ENCODE measurements around the gene IP6K2. TPM values are rescaled to one million over a fixed set of nuclear protein-coding genes. Genes with fewer than 3 reads are reported as not detected.

Gene IP6K2
- total and polyA plus RNA-seq, 2 of the 8 experiments (the other 6 are each of a cell fraction or from before 2014, with no cell fraction given) = 95.8 to 144 TPM

- TF ChIP-seq RFX5 (IDR thresholded peaks at IDR 0.05; ENCODE audit: borderline replicate concordance, low read depth, low read length) = no peak
- TF ChIP-seq SRF (IDR thresholded peaks at IDR 0.05; ENCODE audit: low read depth, low read length) = no peak
- no peak for TF ChIP-seq SIX5 (IDR thresholded peaks at IDR 0.05; ENCODE audit: low read depth, low read length)
- no peak for TF ChIP-seq CREB1 (IDR thresholded peaks at IDR 0.05)
- no peak for TF ChIP-seq CHD2 (IDR thresholded peaks at IDR 0.05; ENCODE audit: low read length)
Observed at GRCh38 chr3:48696601-48697000, 20.4 kb downstream of the IP6K2 start (continued).
